Psoas muscle (tissue), 8 donors: ENCODE data around the gene GRIA1. TPM values are rescaled to one million over a fixed set of nuclear protein-coding genes. Genes with fewer than 3 reads are reported as not detected.
"Not testable (repeated sequence)": the region's sequence is repeated elsewhere in the genome, so short reads cannot be mapped to it uniquely, and the experiment has no call there.

Experiments
- ATAC-seq, 4 donors: fragments of 200-7000 bp; cut with Tn5 transposase; one replicate each; pipeline ENCODE4 v1.9.1; 2020; ENCODE audit warnings: moderate library complexity in 3 of 4, mild to moderate bottlenecking in 2 of 4
- DNase-seq, 2 donors: peaks; one replicate each; pipeline ENCODE4 v3.0.0-alpha.2; 2020
- H3K27ac ChIP-seq: fragments of 200-600 bp; one replicate; pipeline ENCODE4 v1.8.0; 2022
- H3K27me3 ChIP-seq, 3 donors: fragments of 200-600 bp in 1 of 3; one replicate each; pipeline versions ENCODE4 v1.6.1 to v1.8.0; 2013 to 2022; ENCODE audit warnings: low read length in 2 of 3, mild to moderate bottlenecking in 2 of 3, moderate library complexity in 1 of 3; ENCODE audit not compliant: insufficient read depth in 3 of 3
- H3K36me3 ChIP-seq, 2 donors: fragments of 200-600 bp in 1 of 2; one replicate each; pipeline versions ENCODE4 v1.6.1 to v1.8.0; 2013 to 2022; ENCODE audit warnings: low read depth in 1 of 2, mild to moderate bottlenecking in 1 of 2, moderate library complexity in 1 of 2; ENCODE audit not compliant: insufficient read depth in 1 of 2
- H3K4me1 ChIP-seq: fragments of 200-600 bp; one replicate; pipeline ENCODE4 v1.8.0; 2022
- H3K4me3 ChIP-seq: fragments of 200-600 bp; one replicate; pipeline ENCODE4 v1.8.0; 2022; ENCODE audit warnings: mild to moderate bottlenecking
- H3K9me3 ChIP-seq: fragments of 200-600 bp; one replicate; pipeline ENCODE4 v1.8.0; 2022
- CTCF ChIP-seq: fragments of 200-600 bp; IDR thresholded peaks from one replicate; pipeline ENCODE4 v1.8.0; 2022; ENCODE audit warnings: antibody characterized with exemption
- WGBS, 3 donors: extraction: QIAGEN DNeasy Blood & Tissue Kit; methylation state at CpG; one replicate each; pipeline versions ENCODE4 v1.1.6 to v1.1.7; 2013; 5-methylcytosine and 5-hydroxymethylcytosine counted together
- intact Hi-C, 2 donors: fragments of 100-400 bp; cut with DNase I; formaldehyde crosslinking; loops; one replicate each; pipeline versions ENCODE4 v1.11.0 to v1.14.2; 2022
- polyA plus RNA-seq, 3 donors: library from polyadenylated mRNA; stranded (reverse); fragments of 200-250 nt; gene quantifications; one replicate each; pipeline ENCODE4 v1.2.3, GENCODE V29; 2013
- total RNA-seq, 4 donors: library from RNA; stranded (reverse); fragmentation: NEBNext Ultra II Directional in 2 of 4; extraction: Animal tissue kit (Norgen Biotek cat#: 25700) in 2 of 4; gene quantifications; one replicate each; pipeline versions ENCODE4 v1.2.1 to v1.2.4, GENCODE V29; 2021 to 2023
- donor health status: healthy with polysubstance abuse.
- donor health status: DM: no; HTN: no; CAD: no; lungs with moderate emphysema.
- donor health status: Bipolar disorder and iron deficiency.
- donor health status: healthy.
- donor health status: DM: yes; HTN: yes; CAD: no.
- donor health status: DM: no; HTN: no; CAD: no.
- donor health status: DM: no; HTN: no; CAD: no.
- donor health status: DM: yes; HTN: yes; CAD: no.

GRIA1 gene
- total and polyA plus RNA-seq, 7 donors: 0.03 to 0.49 (median 0.28) TPM; not detected in 2

DNA sequence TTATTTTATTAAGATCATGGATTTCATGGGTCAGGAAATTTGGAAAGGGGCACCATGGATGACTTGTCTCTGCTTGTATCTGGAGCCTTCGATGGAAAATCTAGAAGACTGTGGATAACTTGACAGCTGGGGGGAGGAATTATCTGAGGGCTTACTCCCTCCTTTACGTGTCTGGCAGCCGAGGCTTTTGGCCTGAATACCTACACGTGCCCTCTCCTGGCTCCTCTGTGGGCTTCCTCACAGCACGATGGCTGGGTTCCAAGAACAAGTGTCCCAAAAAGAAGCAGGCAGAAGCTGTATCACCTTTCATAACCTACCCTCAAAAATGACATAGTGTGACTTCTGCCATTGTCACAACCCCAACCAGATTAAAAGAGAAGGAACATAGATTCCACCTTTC is 228.9 kb downstream of the GRIA1 start:
- WGBS, 3 donors: 33 to 44% (median 44%) methylated on average over 5 of the region's 5 CpGs
- TF ChIP-seq CTCF: no peak
- Histone ChIP-seq H3K36me3 (no peaks in the 10 kb centered on the region), H3K27ac (no peak overlapping the region), H3K27me3 (no peaks in the 10 kb centered on the region), H3K9me3 (no peaks in the 10 kb centered on the region), H3K4me1 (no peaks in the 10 kb centered on the region), H3K4me3 (no peak overlapping the region)
- intact Hi-C loops: no loop called here
- no peak for DNase-seq
- no peak for ATAC-seq

DNA sequence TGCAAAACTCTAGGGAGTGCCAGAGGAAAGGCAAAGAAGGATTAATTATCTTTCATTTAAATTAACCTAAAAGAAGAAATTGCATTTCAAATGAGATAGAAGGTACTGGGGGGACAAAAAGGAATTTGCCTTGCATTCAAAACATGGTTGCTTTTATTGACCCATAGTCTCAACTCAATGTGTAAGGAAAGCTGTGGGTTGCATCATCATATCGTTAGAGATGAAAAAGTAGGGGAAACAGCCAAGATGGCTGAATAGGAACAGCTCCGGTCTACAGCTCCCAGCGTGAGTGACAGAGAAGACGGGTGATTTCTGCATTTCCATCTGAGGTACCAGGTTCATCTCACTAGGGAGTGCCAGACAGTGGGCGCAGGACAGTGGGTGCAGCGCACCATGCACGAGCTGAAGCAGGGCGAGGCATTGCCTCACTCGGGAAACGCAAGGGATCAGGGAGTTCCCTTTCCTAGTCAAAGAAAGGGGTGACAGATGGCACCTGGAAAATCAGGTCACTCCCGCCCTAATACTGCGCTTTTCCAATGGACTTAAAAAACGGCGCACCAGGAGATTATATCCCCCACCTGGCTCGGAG is 232.6 kb downstream of the GRIA1 start:
- intact Hi-C loops, ATAC-seq, H3K27ac ChIP-seq, H3K9me3 ChIP-seq, H3K36me3 ChIP-seq, H3K27me3 ChIP-seq, H3K4me3 ChIP-seq, DNase-seq, H3K4me1 ChIP-seq: not testable (repeated sequence)
- WGBS, 3 donors: 83 to 85% (median 85%) methylated on average over 11 to 15 of the region's 15 CpGs

DNA sequence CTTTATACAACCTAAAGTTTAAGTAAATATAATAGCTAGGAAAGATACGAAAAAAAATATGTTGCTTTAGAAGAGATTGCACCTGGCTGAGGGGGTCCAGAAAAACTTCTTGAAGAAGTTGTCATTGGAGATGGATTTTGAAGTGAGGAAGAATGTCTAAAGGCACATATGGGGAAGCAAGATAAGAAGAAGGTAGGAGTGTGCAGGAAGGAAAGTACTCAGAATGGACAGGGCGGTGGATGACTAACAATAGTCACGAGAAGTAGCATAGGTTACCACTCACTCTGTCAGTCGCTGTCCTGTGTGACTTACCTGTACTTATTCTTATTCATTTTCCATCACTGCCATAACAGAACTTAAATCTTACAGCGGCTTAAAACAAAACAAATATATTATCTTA is 251.6 kb downstream of the GRIA1 start:
- no peak for TF ChIP-seq CTCF
- Histone ChIP-seq H3K27me3 (no peaks in the 10 kb centered on the region), H3K4me3 (no peak overlapping the region), H3K36me3 (no peaks in the 10 kb centered on the region), H3K27ac (no peak overlapping the region), H3K9me3 (no peaks in the 10 kb centered on the region), H3K4me1 (no peaks in the 10 kb centered on the region)
- intact Hi-C loops: no loop called here
- no peak for ATAC-seq
- WGBS, 3 donors: 60 to 78% (median 64%) methylated on average over 5 of the region's 5 CpGs
- no peak for DNase-seq

- ATAC-seq (no peak), DNase-seq (no peak)
- H3K36me3 ChIP-seq: no peaks in the 10 kb centered on the region
- no peak overlapping the region for H3K4me3 ChIP-seq
- 74 to 80% (median 77%) methylated on average over 2 of the region's 2 CpGs for WGBS, 3 donors
- H3K9me3 ChIP-seq: no peaks in the 10 kb centered on the region
- H3K4me1 ChIP-seq: no peaks in the 10 kb centered on the region
- no peaks in the 10 kb centered on the region for H3K27me3 ChIP-seq
- no peak overlapping the region for H3K27ac ChIP-seq
- no peak for TF ChIP-seq CTCF
- intact Hi-C loops: no loop called here
Observed at GRCh38 chr5:153744751-153745150, 254.3 kb downstream of the GRIA1 start.

GRCh38 chr5:153745778-153746395 is 255.4 kb downstream of the GRIA1 start:
- Histone ChIP-seq H3K27me3 (no peaks in the 10 kb centered on the region), H3K9me3 (no peaks in the 10 kb centered on the region), H3K4me3 (no peak overlapping the region), H3K4me1 (no peaks in the 10 kb centered on the region), H3K27ac (no peak overlapping the region), H3K36me3 (no peaks in the 10 kb centered on the region)
- DNase-seq (no peak), ATAC-seq (no peak)
- 36 to 41% (median 37%) methylated on average over 5 of the region's 5 CpGs for WGBS, 3 donors
- intact Hi-C loops: no loop called here
- TF ChIP-seq CTCF: no peak
